H1 (cell line): ENCODE data around the gene JPH2. TPM values are rescaled to one million over a fixed set of nuclear protein-coding genes. Genes with fewer than 3 reads are reported as not detected.

Experiments used
- CTCF ChIA-PET: fragments of 300-600 bp; sonication (Branson Sonifier 250); formaldehyde crosslinking; loops from one replicate; lab custom pipeline; 2021; ENCODE audit not compliant: partially characterized antibody; lab: Charles Lee
- POLR2A ChIA-PET: fragments of 300-600 bp; sonication (Branson Sonifier 250); formaldehyde crosslinking; loops from one replicate; lab custom pipeline; 2021; ENCODE audit warnings: inconsistent platforms; ENCODE audit not compliant: partially characterized antibody; lab: Charles Lee
- DNase-seq, 2 experiments: peaks; one replicate each; pipeline versions ENCODE4 v3.0.0 to v3.0.0-alpha.2; 2010 to 2022; ENCODE audit warnings: low spot score in 2 of 2, low read depth in 1 of 2, mixed read lengths in 1 of 2
- FAIRE-seq: peaks from 2 replicates; lab custom pipeline; 2011; peaks lifted over from hg19 to GRCh38; lab: Jason Lieb, UNC
- H2AFZ ChIP-seq: 2 replicates; pipeline ENCODE4 v1.8.1; 2012; ENCODE audit warnings: low read length, inconsistent platforms
- H2AK5ac ChIP-seq: 2 replicates; pipeline ENCODE4 v1.6.1; 2013; ENCODE audit warnings: low read depth, low read length
- H2BK120ac ChIP-seq: replicated peaks from 2 replicates; pipeline ENCODE3; 2013; ENCODE audit warnings: low read depth, low read length, inconsistent platforms
- H2BK12ac ChIP-seq: 2 replicates; pipeline ENCODE4 v1.6.1; 2013; ENCODE audit warnings: low read depth, low read length
- H2BK15ac ChIP-seq: 2 replicates; pipeline ENCODE4 v1.6.1; 2013; ENCODE audit warnings: low read length
- H2BK20ac ChIP-seq: 2 replicates; pipeline ENCODE4 v1.6.1; 2013; ENCODE audit warnings: low read length
- H2BK5ac ChIP-seq: 2 replicates; pipeline ENCODE4 v1.6.1; 2013; ENCODE audit warnings: low read depth, low read length
- H3K14ac ChIP-seq: 2 replicates; pipeline ENCODE4 v1.6.1; 2013; ENCODE audit warnings: inconsistent platforms; ENCODE audit not compliant: insufficient read length
- H3K18ac ChIP-seq: 2 replicates; pipeline ENCODE4 v1.6.1; 2013; ENCODE audit warnings: low read length; ENCODE audit errors: extremely low read depth
- H3K23ac ChIP-seq: 2 replicates; pipeline ENCODE4 v1.6.1; 2013; ENCODE audit warnings: inconsistent platforms; ENCODE audit not compliant: insufficient read length
- H3K23me2 ChIP-seq: 2 replicates; pipeline ENCODE4 v1.6.1; 2013; ENCODE audit warnings: low read depth, low read length
- H3K27ac ChIP-seq: 2 replicates; pipeline ENCODE4 v1.6.1; 2011; ENCODE audit warnings: low read depth, low read length, inconsistent platforms
- H3K27me3 ChIP-seq, 4 experiments: replicated peaks in 1 of 4; 1 replicate in 1 of 4; 2 replicates in 3 of 4; pipeline versions ENCODE4 v1.6.1 to v1.8.1; 2011 to 2013; ENCODE audit warnings: low read length in 3 of 4, mild to moderate bottlenecking in 3 of 4, inconsistent platforms in 2 of 4, mixed read lengths in 2 of 4, moderate library complexity in 1 of 4; ENCODE audit not compliant: control insufficient read depth in 3 of 4, insufficient read depth in 3 of 4; ENCODE audit errors: extremely low read depth in 1 of 4
- H3K36me3 ChIP-seq, 4 experiments: 2 replicates each; pipeline versions ENCODE4 v1.6.1 to v1.8.1; 2011 to 2013; ENCODE audit warnings: mild to moderate bottlenecking in 4 of 4, low read length in 3 of 4, moderate library complexity in 2 of 4, control low read depth in 1 of 4, inconsistent platforms in 1 of 4; ENCODE audit not compliant: insufficient read depth in 4 of 4, control insufficient read depth in 2 of 4
- H3K4ac ChIP-seq: replicated peaks from 2 replicates; pipeline ENCODE3; 2013; ENCODE audit warnings: low read length, low read depth, mixed read lengths, inconsistent platforms; ENCODE audit not compliant: insufficient read length
- H3K4me1 ChIP-seq, 4 experiments: replicated peaks in 1 of 4; 1 replicate in 1 of 4; 2 replicates in 3 of 4; pipeline versions ENCODE4 v1.6.1 to v1.8.1; 2011 to 2013; ENCODE audit warnings: low read length in 3 of 4, inconsistent platforms in 2 of 4, mixed read lengths in 1 of 4; ENCODE audit not compliant: insufficient read depth in 4 of 4, control insufficient read depth in 3 of 4
- H3K4me2 ChIP-seq, 2 experiments: 2 replicates each; pipeline versions ENCODE4 v1.6.1 to v1.8.1; 2011 to 2013; ENCODE audit warnings: low read depth in 2 of 2, low read length in 2 of 2, control low read depth in 1 of 2, inconsistent platforms in 1 of 2, mild to moderate bottlenecking in 1 of 2; ENCODE audit not compliant: insufficient read depth in 1 of 2
- H3K4me3 ChIP-seq, 4 experiments: fragments of 200-600, 300-600 bp in 1 of 4; sonication (generic), shearing (Covaris generic), sonication (Bioruptor Twin) in 1 of 4; 2 replicates each; pipeline versions ENCODE4 v1.5.1 to v1.8.1; 2011 to 2016; ENCODE audit warnings: low read length in 4 of 4, low read depth in 3 of 4, control low read depth in 2 of 4, inconsistent platforms in 2 of 4, mild to moderate bottlenecking in 2 of 4, mixed read lengths in 1 of 4, moderate library complexity in 1 of 4; ENCODE audit not compliant: insufficient read depth in 2 of 4; ENCODE audit errors: extremely low read depth in 1 of 4
- H3K56ac ChIP-seq: replicated peaks from 2 replicates; pipeline ENCODE3; 2013; ENCODE audit warnings: low read depth, mild to moderate bottlenecking, mixed read lengths, low read length, inconsistent platforms; ENCODE audit not compliant: insufficient read length
- H3K79me1 ChIP-seq: 2 replicates; pipeline ENCODE4 v1.6.1; 2013; ENCODE audit warnings: low read depth, low read length, control low read depth
- H3K79me2 ChIP-seq, 2 experiments: 2 replicates each; pipeline versions ENCODE4 v1.6.1 to v1.8.1; 2012 to 2013; ENCODE audit warnings: low read length in 2 of 2, mild to moderate bottlenecking in 2 of 2, inconsistent platforms in 1 of 2; ENCODE audit not compliant: insufficient read depth in 2 of 2, control insufficient read depth in 1 of 2
- H3K9ac ChIP-seq, 4 experiments: replicated peaks in 1 of 4; 1 replicate in 1 of 4; 2 replicates in 3 of 4; pipeline versions ENCODE4 v1.6.1 to v1.8.1; 2011 to 2013; ENCODE audit warnings: low read depth in 3 of 4, low read length in 3 of 4, control low read depth in 2 of 4, mild to moderate bottlenecking in 2 of 4, moderate library complexity in 2 of 4, inconsistent platforms in 1 of 4; ENCODE audit errors: extremely low read depth in 1 of 4
- H3K9me3 ChIP-seq, 2 experiments: 2 replicates each; pipeline versions ENCODE4 v1.6.1 to v1.8.1; 2012 to 2013; ENCODE audit warnings: mild to moderate bottlenecking in 2 of 2, moderate library complexity in 2 of 2, control low read depth in 1 of 2, inconsistent platforms in 1 of 2, low read depth in 1 of 2, low read length in 1 of 2, mixed read lengths in 1 of 2; ENCODE audit not compliant: insufficient read depth in 2 of 2
- H4K20me1 ChIP-seq, 2 experiments: replicated peaks in 1 of 2; 2 replicates each; pipeline versions ENCODE3 to v1.8.1; 2011 to 2013; ENCODE audit warnings: inconsistent platforms in 2 of 2, low read length in 2 of 2, mild to moderate bottlenecking in 1 of 2; ENCODE audit not compliant: insufficient read depth in 2 of 2, control insufficient read depth in 1 of 2
- H4K5ac ChIP-seq: 2 replicates; pipeline ENCODE4 v1.6.1; 2013; ENCODE audit warnings: low read length, low read depth, mixed read lengths, inconsistent platforms; ENCODE audit not compliant: insufficient read length
- H4K8ac ChIP-seq: 2 replicates; pipeline ENCODE4 v1.8.0; 2013; ENCODE audit warnings: mild to moderate bottlenecking, moderate library complexity, low read length, inconsistent platforms; ENCODE audit not compliant: insufficient read depth; ENCODE audit errors: extremely low read depth
- H4K91ac ChIP-seq: replicated peaks from 2 replicates; pipeline ENCODE3; 2013; ENCODE audit warnings: low read length, mixed read lengths, inconsistent platforms; ENCODE audit not compliant: insufficient read length
- BRCA1 ChIP-seq: IDR thresholded peaks from 2 replicates; pipeline ENCODE4 v1.6.1; 2012; ENCODE audit warnings: low read depth, low read length, improper control_type of control experiment
- KDM4A ChIP-seq: IDR thresholded peaks from one replicate; pipeline ENCODE4 v1.7.1; 2012; ENCODE audit warnings: low read depth, mild to moderate bottlenecking, moderate library complexity, low read length, inconsistent platforms; ENCODE audit not compliant: severe bottlenecking
- SIRT6 ChIP-seq: IDR thresholded peaks from one replicate; pipeline ENCODE4 v1.7.1; 2012; ENCODE audit warnings: low read length, inconsistent platforms
- TAF7 ChIP-seq: optimal IDR thresholded peaks from 2 replicates; pipeline ENCODE3; 2011; ENCODE audit warnings: low read depth, mild to moderate bottlenecking, inconsistent platforms, low read length, moderate library complexity, borderline replicate concordance
- TCF12 ChIP-seq: IDR thresholded peaks from 2 replicates; pipeline ENCODE4 v1.6.1; 2011; ENCODE audit warnings: low read depth, mild to moderate bottlenecking, low read length
- TEAD4 ChIP-seq: IDR thresholded peaks from 2 replicates; pipeline ENCODE4 v1.6.1; 2012; ENCODE audit warnings: low read depth, low read length, inconsistent platforms, mixed read lengths
- WGBS, 2 experiments: shearing (Covaris generic) in 1 of 2; methylation state at CpG; one replicate each; pipeline versions ENCODE4 v1.1.6 to v1.1.7; 2013 to 2015; ENCODE audit warnings: low lambda C conversion rate in 2 of 2, mixed read lengths in 2 of 2, inconsistent platforms in 1 of 2, low coverage in 1 of 2, missing lambda C conversion rate in 1 of 2; ENCODE audit not compliant: insufficient replicate concordance in 2 of 2, insufficient coverage in 1 of 2, insufficient read length in 1 of 2; ENCODE audit errors: extremely low coverage in 1 of 2, missing lambda C conversion rate in 1 of 2; 5-methylcytosine and 5-hydroxymethylcytosine counted together
- polyA plus RNA-seq, 7 experiments: library from polyadenylated mRNA; depleted of rRNA in 3 of 7; stranded (reverse) in 5 of 7; unstranded in 2 of 7; fragments of >200 nt in 5 of 7; fragments of 200-250 nt in 2 of 7; gene quantifications; 1 replicate in 5 of 7; 2 replicates in 1 of 7; 4 replicates in 1 of 7; pipeline versions ENCODE4 v1.2.1 to v1.2.3, GENCODE V29; 2011 to 2013; ENCODE audit warnings: missing spikeins in 2 of 7, mixed read lengths in 2 of 7
- total RNA-seq: library from RNA; stranded (reverse); fragmentation: NEBNext Ultra II Directional; extraction: Animal tissue kit (Norgen Biotek cat#: 25700); gene quantifications from 2 replicates; pipeline ENCODE4 v1.2.1, GENCODE V29; 2021

Gene JPH2
- total and polyA plus RNA-seq, 2 of the 8 experiments (the other 6 are each of a cell fraction or from before 2014, with no cell fraction given), result 0.59 to 1.3 TPM

DNA sequence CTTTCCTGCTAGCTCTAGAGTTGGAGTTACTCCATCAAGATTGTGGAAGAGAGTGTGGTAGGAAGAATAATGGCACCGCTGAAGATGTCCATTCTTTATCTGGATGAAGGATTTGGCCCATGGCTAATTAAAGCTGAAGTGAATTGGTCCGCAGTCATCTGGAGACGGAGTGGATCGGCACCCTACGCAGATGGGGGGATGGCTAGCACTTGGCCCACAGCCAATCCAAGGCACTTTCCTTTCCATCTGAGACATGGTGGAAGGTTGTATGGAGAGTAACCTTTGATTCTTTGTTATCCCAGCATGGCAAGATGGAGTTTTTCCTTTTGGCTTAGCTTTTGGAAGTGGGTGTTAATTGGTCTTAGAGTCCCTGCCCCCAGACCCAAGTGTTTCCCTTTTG is 88.3 kb downstream of the JPH2 start:
- Histone ChIP-seq H3K4me2 (no peak overlapping the region), H3K18ac (no peak overlapping the region), H2BK12ac (no peak overlapping the region), H2AK5ac (no peak overlapping the region), H3K4ac (no peak overlapping the region), H3K36me3 (no peaks in the 10 kb centered on the region), H4K8ac (no peak overlapping the region), H3K9ac (no peak overlapping the region), H2BK120ac (no peak overlapping the region), H3K79me2 (no peaks in the 10 kb centered on the region), H4K5ac (no peak overlapping the region), H3K27me3 (no peaks in the 10 kb centered on the region), H3K14ac (no peak overlapping the region), H4K20me1 (no peaks in the 10 kb centered on the region), H3K9me3 (no peaks in the 10 kb centered on the region), H2BK20ac (no peak overlapping the region), H3K23ac (no peak overlapping the region), H3K56ac (no peak overlapping the region), H2BK15ac (no peak overlapping the region), H3K27ac (no peak overlapping the region), H3K4me1 (no peaks in the 10 kb centered on the region), H4K91ac (no peak overlapping the region), H2BK5ac (no peak overlapping the region), H2AFZ (no peak overlapping the region), H3K79me1 (no peaks in the 10 kb centered on the region), H3K4me3 (no peak overlapping the region), H3K23me2 (no peaks in the 10 kb centered on the region)
- WGBS, 2 experiments, result 94% methylated on average over 5 of the region's 5 CpGs; no CpG with 5 or more reads in 1 of the 2 experiments
- DNase-seq (no peak), FAIRE-seq (no peak)
- POLR2A ChIA-PET, result no interaction called here
- TF ChIP-seq TCF12, result no peak
- TF ChIP-seq BRCA1, result no peak
- no peak for TF ChIP-seq SIRT6
- no peak for TF ChIP-seq KDM4A
- no peak for TF ChIP-seq TEAD4
- no peak for TF ChIP-seq TAF7
- CTCF ChIA-PET, result interaction anchor here (0.6 to 4.2 kb wide), 8 partner anchors 9 to 201 kb away, joined by 3 to 17 read pairs (median 4); no protein-coding TSS in a partner anchor
